ENCODE data around the gene SLCO2A1. TPM values are rescaled to one million over a fixed set of nuclear protein-coding genes. Genes with fewer than 3 reads are reported as not detected.

Gene SLCO2A1
- polyA plus RNA-seq, 4 donors, result 1.6 to 36.7 (median 4.9) TPM

- DNase-seq (no peak), FAIRE-seq (no peak)
- 86 to 89% (median 87%) methylated on average over 9 of the region's 9 CpGs for WGBS, 3 donors
- Histone ChIP-seq H3K4me3 (ENCODE audit: low read depth in 1 of 3, low read length in 3 of 3) (no peak overlapping the region), H3K27ac (ENCODE audit: low read depth in 1 of 3, low read length in 2 of 3) (no peak overlapping the region), H3K9me3 (ENCODE audit: control insufficient read depth in 2 of 2, insufficient read depth in 1 of 2, low read depth in 1 of 2, low read length in 1 of 2) (no peaks in the 10 kb centered on the region), H3K4me1 (ENCODE audit: control insufficient read depth in 3 of 3, insufficient read depth in 2 of 3, low read depth in 1 of 3, low read length in 2 of 3) (peaks cover 0 to 2% (median 0%) of the 10 kb centered on the region in 3 donors), H3K36me3 (ENCODE audit: control insufficient read depth in 3 of 3, insufficient read depth in 2 of 3, low read depth in 1 of 3, low read length in 3 of 3) (no peaks in the 10 kb centered on the region), H3K27me3 (ENCODE audit: control insufficient read depth in 3 of 3, insufficient read depth in 3 of 3, low read length in 3 of 3) (peaks cover 0 to 10% (median 0%) of the 10 kb centered on the region in 3 donors)
These were observed 140.9 kb downstream of the SLCO2A1 start for GRCh38 chr3:133888726-133889340.

DNA sequence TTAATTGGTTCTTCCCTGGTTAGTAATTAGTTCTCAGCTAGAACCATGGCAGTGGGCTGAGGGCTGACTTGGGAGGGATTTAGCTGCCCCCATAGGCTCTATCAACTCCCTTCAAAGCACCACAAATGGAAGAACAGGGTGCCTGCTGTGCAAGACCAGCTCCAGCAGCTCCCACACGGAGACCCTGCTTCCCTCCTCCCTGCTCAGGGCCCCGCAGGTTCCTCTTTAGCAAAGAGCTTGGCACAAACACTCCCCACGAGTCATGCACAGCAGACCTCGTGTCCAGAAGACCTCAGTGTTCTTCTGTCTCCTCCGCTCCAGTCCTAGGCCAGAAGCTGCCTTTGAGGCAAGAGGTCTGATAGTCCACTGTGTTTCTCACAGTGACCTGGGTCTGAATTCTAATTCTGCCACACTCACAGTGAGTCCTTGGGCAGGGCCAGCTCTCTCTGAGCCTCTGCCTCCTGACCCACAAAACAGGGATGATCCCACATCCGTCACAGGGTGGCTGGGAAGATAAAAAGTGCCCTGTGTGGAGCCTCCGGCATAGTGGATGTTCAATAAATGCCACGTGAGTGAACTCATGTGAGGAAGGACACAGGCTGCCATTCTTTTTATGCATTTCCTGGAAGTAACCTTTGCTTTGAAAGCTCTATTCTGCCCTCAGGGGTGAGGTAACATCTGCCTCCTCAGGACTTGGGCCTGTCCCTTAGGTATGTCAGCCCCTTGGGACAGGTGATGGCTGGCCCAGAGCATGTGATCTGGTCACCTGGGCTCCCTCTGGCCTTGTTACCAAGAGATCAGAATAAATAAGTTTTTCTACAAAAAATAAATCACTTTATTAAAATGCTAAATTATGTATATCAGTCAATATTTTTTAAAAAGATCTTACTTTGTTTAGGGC is 141.7 kb downstream of the SLCO2A1 start:
- no peak overlapping the region for H3K4me3 ChIP-seq (ENCODE audit: low read depth in 1 of 3, low read length in 3 of 3)
- 49 to 56% (median 50%) methylated on average over 8 of the region's 8 CpGs for WGBS, 3 donors
- H3K36me3 ChIP-seq (ENCODE audit: control insufficient read depth in 3 of 3, insufficient read depth in 2 of 3, low read depth in 1 of 3, low read length in 3 of 3), result no peaks in the 10 kb centered on the region
- H3K4me1 ChIP-seq (ENCODE audit: control insufficient read depth in 3 of 3, insufficient read depth in 2 of 3, low read depth in 1 of 3, low read length in 2 of 3), result peaks cover 0 to 2% (median 0%) of the 10 kb centered on the region in 3 donors
- no peaks in the 10 kb centered on the region for H3K9me3 ChIP-seq (ENCODE audit: control insufficient read depth in 2 of 2, insufficient read depth in 1 of 2, low read depth in 1 of 2, low read length in 1 of 2)
- H3K27ac ChIP-seq (ENCODE audit: low read depth in 1 of 3, low read length in 2 of 3), result no peak overlapping the region
- peak in 1 of 2 donors; percentile 11 for DNase-seq
- no peak for FAIRE-seq
- peaks cover 0 to 8% (median 0%) of the 10 kb centered on the region in 3 donors for H3K27me3 ChIP-seq (ENCODE audit: control insufficient read depth in 3 of 3, insufficient read depth in 3 of 3, low read length in 3 of 3)

DNA sequence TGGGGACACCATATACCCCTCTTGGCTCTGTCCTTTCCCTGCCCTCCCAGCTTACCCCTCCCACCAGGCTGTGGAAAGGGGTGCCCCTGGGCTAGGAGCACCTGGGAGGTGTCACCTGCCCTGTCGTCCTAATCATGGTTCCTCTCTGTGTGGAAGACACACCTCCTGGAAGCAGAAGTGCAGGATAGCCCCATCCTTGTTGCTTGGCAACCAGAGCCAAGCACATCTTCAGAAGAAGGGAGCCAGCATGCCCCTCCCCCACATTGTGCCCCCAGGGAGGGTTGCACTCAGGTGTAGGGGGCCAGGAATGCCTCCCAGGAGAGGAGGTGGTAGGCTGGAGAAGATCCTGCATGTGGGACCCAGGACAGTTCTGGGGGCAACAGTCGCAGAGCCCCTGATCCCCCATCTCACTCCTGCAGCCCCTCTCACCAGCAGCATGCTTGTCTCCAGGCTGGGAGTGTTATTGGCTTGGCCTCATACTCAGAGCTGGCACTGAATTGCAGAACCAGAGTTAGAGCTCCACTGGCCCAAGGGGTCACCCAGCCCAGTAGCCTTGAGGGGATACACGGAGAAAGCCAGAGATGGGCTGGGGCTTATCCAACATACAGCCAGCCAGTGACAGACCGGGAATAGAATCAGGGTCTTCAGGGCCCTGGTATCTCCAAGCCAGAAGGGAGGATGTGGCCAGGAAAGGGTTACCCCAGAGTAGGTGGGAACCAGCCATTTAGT is 142.5 kb downstream of the SLCO2A1 start:
- H3K36me3 ChIP-seq (ENCODE audit: control insufficient read depth in 3 of 3, insufficient read depth in 2 of 3, low read depth in 1 of 3, low read length in 3 of 3), result no peaks in the 10 kb centered on the region
- peaks cover 0 to under 1% of the 10 kb centered on the region in 2 donors for H3K9me3 ChIP-seq (ENCODE audit: control insufficient read depth in 2 of 2, insufficient read depth in 1 of 2, low read depth in 1 of 2, low read length in 1 of 2)
- H3K27ac ChIP-seq (ENCODE audit: low read depth in 1 of 3, low read length in 2 of 3), result no peak overlapping the region
- 69 to 75% (median 72%) methylated on average over 4 of the region's 4 CpGs for WGBS, 3 donors
- no peak for DNase-seq
- no peak for FAIRE-seq
- H3K4me1 ChIP-seq (ENCODE audit: control insufficient read depth in 3 of 3, insufficient read depth in 2 of 3, low read depth in 1 of 3, low read length in 2 of 3), result peaks cover 0 to 2% (median 0%) of the 10 kb centered on the region in 3 donors
- no peak overlapping the region for H3K4me3 ChIP-seq (ENCODE audit: low read depth in 1 of 3, low read length in 3 of 3)
- H3K27me3 ChIP-seq (ENCODE audit: control insufficient read depth in 3 of 3, insufficient read depth in 3 of 3, low read length in 3 of 3), result peaks cover 0 to 8% (median 0%) of the 10 kb centered on the region in 3 donors

GRCh38 chr3:133886031-133886722 is 143.5 kb downstream of the SLCO2A1 start:
- peaks cover 0 to 11% of the 10 kb centered on the region in 2 donors for H3K9me3 ChIP-seq (ENCODE audit: control insufficient read depth in 2 of 2, insufficient read depth in 1 of 2, low read depth in 1 of 2, low read length in 1 of 2)
- no peak overlapping the region for H3K4me3 ChIP-seq (ENCODE audit: low read depth in 1 of 3, low read length in 3 of 3)
- no peak for DNase-seq
- FAIRE-seq, result no peak
- no peak overlapping the region for H3K27ac ChIP-seq (ENCODE audit: low read depth in 1 of 3, low read length in 2 of 3)
- WGBS, 3 donors, result 80 to 84% (median 82%) methylated on average over 7 of the region's 7 CpGs
- H3K36me3 ChIP-seq (ENCODE audit: control insufficient read depth in 3 of 3, insufficient read depth in 2 of 3, low read depth in 1 of 3, low read length in 3 of 3), result no peaks in the 10 kb centered on the region
- H3K4me1 ChIP-seq (ENCODE audit: control insufficient read depth in 3 of 3, insufficient read depth in 2 of 3, low read depth in 1 of 3, low read length in 2 of 3), result peaks cover 0 to 2% (median 0%) of the 10 kb centered on the region in 3 donors
- peaks cover 0 to 8% (median 0%) of the 10 kb centered on the region in 3 donors for H3K27me3 ChIP-seq (ENCODE audit: control insufficient read depth in 3 of 3, insufficient read depth in 3 of 3, low read length in 3 of 3)

DNA sequence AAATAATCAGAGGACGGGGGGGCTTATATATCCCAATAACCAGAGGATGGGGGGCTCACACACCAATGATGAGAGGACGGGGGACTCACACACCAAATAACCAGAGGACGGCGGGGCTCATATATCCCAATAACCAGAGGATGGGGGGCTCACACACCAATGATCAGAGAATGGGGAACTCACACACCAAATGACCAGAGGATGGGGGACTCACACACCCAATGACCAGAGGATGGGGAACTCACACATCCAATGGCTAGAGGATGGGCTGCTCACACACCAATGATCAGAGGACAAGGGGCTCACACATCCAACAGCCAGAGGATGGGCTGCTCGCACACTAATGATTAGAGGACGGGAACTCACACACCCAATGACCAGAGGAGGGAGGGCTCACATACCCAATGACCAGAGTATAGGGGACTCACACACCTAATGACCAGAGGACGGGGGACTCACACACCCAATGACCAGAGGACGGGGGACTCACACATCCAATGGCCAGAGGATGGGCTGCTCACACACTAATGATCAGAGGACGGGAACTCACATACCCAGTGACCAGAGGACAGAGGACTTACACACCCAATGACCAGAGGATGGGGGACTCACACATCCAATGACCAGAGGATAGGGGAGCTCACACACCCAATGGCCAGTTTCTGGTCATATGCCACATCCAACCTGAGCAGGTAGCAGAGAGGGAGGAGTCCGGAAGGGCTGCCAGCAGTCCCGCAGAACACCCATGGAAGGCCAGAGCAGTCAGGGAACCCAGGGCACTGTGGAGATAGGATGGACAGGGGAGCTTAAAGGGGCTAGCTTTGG is 144.6 kb downstream of the SLCO2A1 start:
- WGBS, 3 donors, result 86 to 90% (median 87%) methylated on average over 11 of the region's 11 CpGs
- FAIRE-seq (no peak), DNase-seq (no peak)
- Histone ChIP-seq H3K4me1 (ENCODE audit: control insufficient read depth in 3 of 3, insufficient read depth in 2 of 3, low read depth in 1 of 3, low read length in 2 of 3) (peaks cover 0 to 2% (median 0%) of the 10 kb centered on the region in 3 donors), H3K27ac (ENCODE audit: low read depth in 1 of 3, low read length in 2 of 3) (no peak overlapping the region), H3K9me3 (ENCODE audit: control insufficient read depth in 2 of 2, insufficient read depth in 1 of 2, low read depth in 1 of 2, low read length in 1 of 2) (peaks cover 0 to 14% of the 10 kb centered on the region in 2 donors), H3K36me3 (ENCODE audit: control insufficient read depth in 3 of 3, insufficient read depth in 2 of 3, low read depth in 1 of 3, low read length in 3 of 3) (no peaks in the 10 kb centered on the region), H3K27me3 (ENCODE audit: control insufficient read depth in 3 of 3, insufficient read depth in 3 of 3, low read length in 3 of 3) (peaks cover 0 to 8% (median 0%) of the 10 kb centered on the region in 3 donors), H3K4me3 (ENCODE audit: low read depth in 1 of 3, low read length in 3 of 3) (no peak overlapping the region)

GRCh38 chr3:133884054-133884886 is 145.5 kb downstream of the SLCO2A1 start:
- peaks cover 0 to 2% (median 0%) of the 10 kb centered on the region in 3 donors for H3K4me1 ChIP-seq (ENCODE audit: control insufficient read depth in 3 of 3, insufficient read depth in 2 of 3, low read depth in 1 of 3, low read length in 2 of 3)
- no peak overlapping the region for H3K4me3 ChIP-seq (ENCODE audit: low read depth in 1 of 3, low read length in 3 of 3)
- peaks cover 0 to 14% of the 10 kb centered on the region in 2 donors for H3K9me3 ChIP-seq (ENCODE audit: control insufficient read depth in 2 of 2, insufficient read depth in 1 of 2, low read depth in 1 of 2, low read length in 1 of 2)
- DNase-seq (peak in 1 of 2 donors; percentile 14), FAIRE-seq (no peak)
- H3K27me3 ChIP-seq (ENCODE audit: control insufficient read depth in 3 of 3, insufficient read depth in 3 of 3, low read length in 3 of 3), result peaks cover 0 to 8% (median 0%) of the 10 kb centered on the region in 3 donors
- no peak overlapping the region for H3K27ac ChIP-seq (ENCODE audit: low read depth in 1 of 3, low read length in 2 of 3)
- H3K36me3 ChIP-seq (ENCODE audit: control insufficient read depth in 3 of 3, insufficient read depth in 2 of 3, low read depth in 1 of 3, low read length in 3 of 3), result no peaks in the 10 kb centered on the region
- 54 to 73% (median 59%) methylated on average over 6 of the region's 6 CpGs for WGBS, 3 donors

DNA sequence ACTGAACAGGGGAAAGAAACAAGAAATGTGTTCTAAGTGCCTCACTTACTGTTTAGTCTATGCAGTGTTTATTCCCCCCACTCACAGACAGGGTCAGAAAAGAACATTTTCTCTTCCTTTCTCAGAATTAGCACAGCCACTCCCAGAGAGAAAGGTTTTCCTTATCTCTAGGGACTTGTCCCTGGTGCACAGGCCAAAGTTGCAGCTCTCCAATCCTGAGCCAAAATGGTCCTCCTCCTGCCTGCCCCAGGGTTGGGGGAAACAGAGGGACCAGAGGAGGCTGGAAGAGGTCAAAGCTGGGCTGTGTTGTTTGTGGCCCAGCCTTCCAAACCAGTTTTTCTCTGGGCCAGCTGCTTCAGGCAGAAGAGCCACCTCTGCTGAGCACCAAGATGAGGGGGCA is 146.1 kb downstream of the SLCO2A1 start:
- no peak for FAIRE-seq
- Histone ChIP-seq H3K27ac (ENCODE audit: low read depth in 1 of 3, low read length in 2 of 3) (no peak overlapping the region), H3K36me3 (ENCODE audit: control insufficient read depth in 3 of 3, insufficient read depth in 2 of 3, low read depth in 1 of 3, low read length in 3 of 3) (no peaks in the 10 kb centered on the region), H3K9me3 (ENCODE audit: control insufficient read depth in 2 of 2, insufficient read depth in 1 of 2, low read depth in 1 of 2, low read length in 1 of 2) (peaks cover 0 to 17% of the 10 kb centered on the region in 2 donors), H3K4me3 (ENCODE audit: low read depth in 1 of 3, low read length in 3 of 3) (no peak overlapping the region), H3K4me1 (ENCODE audit: control insufficient read depth in 3 of 3, insufficient read depth in 2 of 3, low read depth in 1 of 3, low read length in 2 of 3) (peaks cover 0 to 2% (median 0%) of the 10 kb centered on the region in 3 donors), H3K27me3 (ENCODE audit: control insufficient read depth in 3 of 3, insufficient read depth in 3 of 3, low read length in 3 of 3) (peaks cover 0 to 8% (median 0%) of the 10 kb centered on the region in 3 donors)
- no peak for DNase-seq
